Measurements from ENCODE around the gene LIMCH1. TPM values are rescaled to one million over a fixed set of nuclear protein-coding genes. Genes with fewer than 3 reads are reported as not detected.

LIMCH1 gene
- polyA plus RNA-seq, 3 donors from 2014 or later = not detected

DNA sequence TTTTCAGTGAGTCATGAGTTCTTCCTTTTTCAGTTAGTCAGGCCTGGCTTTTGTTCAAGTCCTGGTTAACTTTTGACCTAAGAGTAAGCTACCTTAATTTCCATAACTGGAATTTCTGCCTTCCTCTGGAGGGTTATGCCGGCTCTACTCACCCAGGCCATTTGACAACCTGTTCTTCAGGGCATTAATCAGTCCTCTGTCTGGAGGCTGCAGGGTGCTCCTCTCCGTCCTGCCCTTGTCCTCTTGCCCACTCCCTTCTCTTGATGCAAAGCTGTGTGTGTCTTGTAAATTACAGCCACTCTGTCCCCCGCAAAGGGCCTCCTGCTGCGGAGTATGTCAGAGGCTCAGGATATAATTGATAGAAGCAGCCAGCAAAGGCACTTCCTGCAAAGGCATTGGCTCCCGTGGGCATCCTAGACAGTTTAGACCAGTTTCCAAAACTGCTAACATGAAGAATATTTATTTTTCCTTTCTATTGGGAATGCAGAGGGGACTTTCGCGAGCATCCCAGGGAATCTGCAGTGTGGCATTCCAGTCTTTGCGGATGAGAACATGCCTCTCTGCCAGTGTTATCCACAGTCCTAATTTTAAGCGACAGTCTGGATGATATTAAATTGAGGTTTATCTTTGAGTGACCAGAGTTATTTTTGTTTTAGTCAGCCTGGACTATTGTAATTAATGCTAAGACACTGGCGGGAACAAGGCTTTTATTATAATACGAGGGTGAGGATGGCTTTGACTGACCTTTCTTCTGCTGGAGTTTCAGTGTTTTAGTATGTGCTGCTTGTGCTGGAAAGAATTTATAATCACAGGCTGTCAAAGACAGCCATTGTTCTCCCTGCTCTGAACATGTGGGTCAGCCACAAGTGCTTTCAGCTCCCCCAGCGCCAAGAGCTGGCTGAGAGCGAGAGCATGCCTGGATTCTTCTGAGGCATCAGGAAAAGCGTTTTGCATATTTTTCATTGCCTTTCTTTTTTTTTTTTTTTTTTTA, 74.2 kb downstream of the LIMCH1 start:
- Mint-ChIP-seq H3K27ac (no peak overlapping the region), H3K4me3 (no peak overlapping the region), H3K36me3 (no peaks in the 10 kb centered on the region), H3K9me3 (peaks cover 0 to 9% (median 2%) of the 10 kb centered on the region in 6 donors), H3K4me1 (no peaks in the 10 kb centered on the region), H3K27me3 (ENCODE audit: low read depth in 3 of 3) (peaks cover 0 to 3% (median 0%) of the 10 kb centered on the region in 3 donors)
- no peak for DNase-seq

DNA sequence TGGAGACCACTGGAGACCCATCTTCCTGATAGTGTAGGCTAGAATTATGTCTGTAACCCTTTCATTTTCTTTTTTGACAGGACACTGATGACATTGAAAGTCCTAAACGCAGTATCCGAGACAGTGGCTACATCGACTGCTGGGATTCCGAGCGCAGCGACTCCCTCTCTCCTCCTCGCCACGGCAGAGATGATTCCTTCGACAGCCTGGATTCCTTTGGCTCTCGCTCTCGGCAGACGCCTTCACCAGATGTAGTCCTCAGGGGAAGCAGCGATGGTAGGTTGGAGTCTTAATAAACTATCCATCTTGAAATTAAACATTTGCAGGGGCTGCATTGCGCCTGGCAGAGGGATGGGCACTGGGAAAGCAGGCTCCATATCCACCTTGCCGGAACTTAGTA, 75.4 kb downstream of the LIMCH1 start:
- H3K4me1 Mint-ChIP-seq = no peaks in the 10 kb centered on the region
- peaks cover 0 to 3% (median 0%) of the 10 kb centered on the region in 3 donors for H3K27me3 Mint-ChIP-seq (ENCODE audit: low read depth in 3 of 3)
- no peak overlapping the region for H3K27ac Mint-ChIP-seq
- H3K9me3 Mint-ChIP-seq = peaks cover 0 to 9% (median 2%) of the 10 kb centered on the region in 6 donors
- no peak for DNase-seq
- no peaks in the 10 kb centered on the region for H3K36me3 Mint-ChIP-seq
- no peak overlapping the region for H3K4me3 Mint-ChIP-seq

DNA sequence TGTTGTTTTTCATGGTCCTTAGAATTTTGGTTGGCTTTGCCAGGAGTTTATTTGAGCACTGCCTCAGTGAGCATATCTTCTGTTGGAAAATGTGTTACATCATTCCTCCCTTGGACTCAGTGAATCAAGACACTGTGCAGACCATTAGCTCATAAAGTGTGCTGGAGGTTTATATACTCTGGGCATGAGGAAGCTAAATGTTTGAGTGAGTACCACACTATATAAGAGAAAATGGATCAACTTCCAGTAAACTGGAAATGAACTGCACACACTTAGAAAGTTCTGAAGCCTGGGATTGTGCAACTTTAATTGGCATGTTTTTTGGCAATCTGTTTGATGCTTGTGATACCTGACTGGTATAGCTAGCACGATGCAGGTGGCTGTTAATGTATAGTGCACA, 75.9 kb downstream of the LIMCH1 start:
- Mint-ChIP-seq H3K4me1 (no peaks in the 10 kb centered on the region), H3K27me3 (ENCODE audit: low read depth in 3 of 3) (peaks cover 0 to 3% (median 0%) of the 10 kb centered on the region in 3 donors), H3K9me3 (peaks cover 0 to 9% (median 2%) of the 10 kb centered on the region in 6 donors), H3K36me3 (no peaks in the 10 kb centered on the region), H3K27ac (no peak overlapping the region), H3K4me3 (no peak overlapping the region)
- no peak for DNase-seq

DNA sequence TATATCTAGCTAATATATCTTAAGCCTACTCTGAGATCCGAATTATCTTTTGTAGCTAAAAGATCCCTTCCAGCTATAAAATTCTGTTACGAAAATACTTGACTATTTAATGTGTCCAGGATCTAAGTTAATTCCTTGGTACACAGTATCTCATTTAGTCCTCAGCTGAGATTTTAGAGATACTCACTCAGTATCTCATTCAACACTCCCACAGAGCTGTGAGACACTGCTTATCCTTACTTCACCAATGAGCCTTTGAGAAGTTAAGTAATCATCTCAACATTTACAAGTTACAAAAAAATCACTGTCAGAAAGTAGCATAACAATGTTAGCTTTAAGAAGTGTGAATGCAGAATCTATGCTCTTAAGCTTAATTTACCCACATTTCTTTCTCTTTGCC, 76.6 kb downstream of the LIMCH1 start:
- Mint-ChIP-seq H3K9me3 (peaks cover 0 to 10% (median 2%) of the 10 kb centered on the region in 6 donors), H3K4me1 (no peaks in the 10 kb centered on the region), H3K36me3 (peaks cover 0 to 3% (median 0%) of the 10 kb centered on the region in 3 donors), H3K4me3 (no peak overlapping the region), H3K27me3 (ENCODE audit: low read depth in 3 of 3) (peaks cover 0 to 3% (median 0%) of the 10 kb centered on the region in 3 donors), H3K27ac (no peak overlapping the region)
- no peak for DNase-seq

DNA sequence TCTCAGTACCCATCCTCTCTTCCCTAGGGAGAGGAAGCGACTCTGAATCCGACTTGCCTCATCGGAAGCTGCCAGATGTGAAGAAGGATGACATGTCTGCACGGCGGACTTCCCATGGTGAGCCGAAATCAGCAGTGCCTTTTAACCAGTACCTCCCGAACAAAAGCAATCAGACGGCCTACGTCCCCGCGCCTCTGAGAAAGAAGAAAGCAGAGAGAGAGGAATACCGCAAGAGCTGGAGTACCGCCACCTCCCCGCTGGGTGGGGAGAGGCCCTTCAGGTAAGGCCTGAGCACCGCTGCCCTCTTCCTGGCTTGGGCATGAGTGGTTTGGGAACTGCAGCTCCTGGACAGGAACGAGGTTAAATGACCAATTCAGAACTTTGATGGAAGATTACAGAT, 81.2 kb downstream of the LIMCH1 start:
- H3K4me3 Mint-ChIP-seq = no peak overlapping the region
- H3K4me1 Mint-ChIP-seq = no peaks in the 10 kb centered on the region
- H3K36me3 Mint-ChIP-seq = peaks cover 0 to 3% (median 0%) of the 10 kb centered on the region in 3 donors
- H3K27me3 Mint-ChIP-seq (ENCODE audit: low read depth in 3 of 3) = no peaks in the 10 kb centered on the region
- peaks cover 0 to 15% (median 2%) of the 10 kb centered on the region in 6 donors for H3K9me3 Mint-ChIP-seq
- no peak overlapping the region for H3K27ac Mint-ChIP-seq
- no peak for DNase-seq

DNA sequence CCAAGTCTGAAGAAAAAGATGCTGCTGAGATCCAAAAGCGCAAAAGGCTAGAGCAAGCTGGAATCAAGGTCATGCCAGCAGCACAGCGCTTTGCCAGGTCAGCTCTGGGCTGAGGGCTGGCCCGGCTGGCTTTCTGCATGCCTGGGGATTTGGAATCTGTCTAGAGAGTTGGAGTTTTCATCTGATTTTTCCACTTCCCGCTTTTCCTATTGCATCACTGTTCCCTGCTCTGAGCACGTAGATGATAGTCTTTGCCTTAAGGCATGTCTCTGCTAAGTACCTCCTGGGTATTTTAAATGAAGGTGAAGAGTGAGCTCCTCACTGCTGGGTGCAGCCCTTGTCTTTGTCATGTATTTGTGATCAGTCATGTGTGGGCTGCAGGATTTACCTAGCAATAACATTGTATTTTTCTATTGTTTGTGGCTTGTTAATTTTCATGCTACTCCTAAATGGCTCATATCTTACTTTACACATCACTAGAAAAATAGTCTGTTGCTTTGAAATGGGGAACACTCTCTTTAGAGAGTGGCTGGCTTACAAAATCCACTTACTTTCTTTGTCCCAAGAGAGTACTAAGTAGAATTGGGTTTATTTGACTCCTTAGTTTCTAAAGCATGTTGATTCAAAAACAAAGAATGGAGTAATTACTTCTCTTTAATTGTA, 82.8 kb downstream of the LIMCH1 start:
- no peak overlapping the region for H3K27ac Mint-ChIP-seq
- no peak overlapping the region for H3K4me3 Mint-ChIP-seq

DNA sequence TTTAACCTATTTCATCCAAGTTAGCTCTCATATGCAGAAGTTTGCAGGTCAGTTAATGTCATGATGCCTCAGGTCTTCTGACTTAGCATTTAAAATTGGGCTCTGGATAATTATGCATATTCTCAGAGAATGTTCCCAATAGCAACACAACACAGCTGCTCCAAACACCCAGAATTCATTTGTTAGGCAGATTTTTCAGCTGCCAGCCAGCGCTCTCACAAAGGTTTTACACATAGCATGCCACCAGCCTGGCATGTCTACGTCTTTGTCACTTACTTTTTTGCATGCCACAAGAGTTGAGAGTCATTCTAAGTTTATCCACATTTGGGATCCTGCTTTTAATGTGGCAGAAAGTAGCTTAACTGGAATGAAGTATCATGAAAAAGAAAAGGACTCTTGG, 84.8 kb downstream of the LIMCH1 start:
- DNase-seq = no peak
- Mint-ChIP-seq H3K4me3 (no peak overlapping the region), H3K27ac (no peak overlapping the region), H3K27me3 (ENCODE audit: low read depth in 3 of 3) (no peaks in the 10 kb centered on the region), H3K9me3 (peaks cover 0 to 16% (median 0%) of the 10 kb centered on the region in 6 donors), H3K36me3 (peaks cover 0 to 3% (median 0%) of the 10 kb centered on the region in 3 donors), H3K4me1 (no peaks in the 10 kb centered on the region)

More for the DNA sequence above, 82.8 kb downstream of the LIMCH1 start:
- Mint-ChIP-seq H3K27me3 (ENCODE audit: low read depth in 3 of 3) (no peaks in the 10 kb centered on the region), H3K4me1 (no peaks in the 10 kb centered on the region), H3K36me3 (peaks cover 0 to 3% (median 0%) of the 10 kb centered on the region in 3 donors), H3K9me3 (peaks cover 0 to 15% (median 2%) of the 10 kb centered on the region in 6 donors)
- no peak for DNase-seq

DNA sequence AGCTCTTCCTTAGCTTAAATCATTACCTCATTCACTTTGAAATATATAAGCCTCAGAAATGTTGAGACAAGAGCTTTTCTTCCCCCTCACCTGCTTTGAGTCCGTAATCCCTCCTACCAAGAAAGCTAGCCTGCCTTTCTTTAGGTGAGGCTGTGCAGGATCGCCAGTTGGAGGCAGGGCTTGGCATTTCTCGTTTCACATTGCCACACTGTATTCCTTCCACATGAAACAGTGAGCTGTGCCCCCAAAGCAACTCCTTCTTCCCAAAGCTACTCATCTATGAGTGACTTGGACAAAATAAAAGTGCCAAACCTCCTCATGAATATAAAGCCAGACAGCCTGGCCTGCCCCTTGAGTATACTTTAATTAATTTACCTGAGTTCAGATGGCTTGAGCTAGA, 86.8 kb downstream of the LIMCH1 start:
- no peak overlapping the region for H3K4me3 Mint-ChIP-seq
- H3K4me1 Mint-ChIP-seq = no peaks in the 10 kb centered on the region
- no peaks in the 10 kb centered on the region for H3K36me3 Mint-ChIP-seq
- no peak for DNase-seq
- peaks cover 0 to 11% (median 0%) of the 10 kb centered on the region in 6 donors for H3K9me3 Mint-ChIP-seq
- H3K27me3 Mint-ChIP-seq (ENCODE audit: low read depth in 3 of 3) = no peaks in the 10 kb centered on the region
- H3K27ac Mint-ChIP-seq = no peak overlapping the region

DNA sequence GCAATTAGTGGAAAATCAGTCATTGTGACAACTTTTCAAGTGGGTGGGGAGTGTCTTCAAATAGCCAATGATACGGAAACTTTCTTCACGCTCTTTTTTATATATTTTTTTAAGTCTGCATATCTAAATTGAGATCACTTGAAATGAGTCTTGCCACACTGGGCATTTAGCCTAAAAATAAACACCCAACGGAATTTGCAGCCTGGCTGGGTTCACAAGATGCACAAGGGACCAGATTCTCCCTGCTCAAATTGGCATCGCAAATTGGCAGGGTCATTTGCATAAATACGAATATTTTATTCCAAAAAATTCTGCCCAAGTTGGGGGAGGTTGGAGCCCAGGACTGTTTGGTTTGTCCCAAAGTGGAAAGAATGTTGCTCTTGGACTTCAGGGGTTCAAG, 87.6 kb downstream of the LIMCH1 start:
- DNase-seq = no peak
- H3K36me3 Mint-ChIP-seq = no peaks in the 10 kb centered on the region
- no peak overlapping the region for H3K4me3 Mint-ChIP-seq
- peaks cover 0 to 11% (median 0%) of the 10 kb centered on the region in 6 donors for H3K9me3 Mint-ChIP-seq
- no peak overlapping the region for H3K27ac Mint-ChIP-seq
- no peaks in the 10 kb centered on the region for H3K4me1 Mint-ChIP-seq
- no peaks in the 10 kb centered on the region for H3K27me3 Mint-ChIP-seq (ENCODE audit: low read depth in 3 of 3)

DNA sequence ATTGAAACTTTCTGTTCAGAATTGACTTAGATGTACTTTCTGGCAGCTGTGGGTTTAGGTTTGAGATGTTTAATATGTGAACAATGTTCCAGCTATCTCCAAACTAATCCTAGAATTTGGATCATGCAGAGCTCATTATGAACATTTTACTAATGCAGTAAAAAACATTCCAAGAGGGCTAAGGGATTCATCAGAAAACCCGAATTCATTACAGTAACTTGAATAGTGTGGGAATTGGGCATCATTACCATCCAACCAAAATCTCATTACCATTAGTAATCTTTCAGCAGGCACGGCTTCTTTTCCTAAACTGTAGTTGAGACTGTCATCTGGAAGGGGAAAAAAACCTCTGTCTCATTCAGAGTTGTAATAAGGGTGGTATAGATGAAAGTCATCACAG, 91.0 kb downstream of the LIMCH1 start:
- no peak overlapping the region for H3K27ac Mint-ChIP-seq
- H3K4me3 Mint-ChIP-seq = no peak overlapping the region
- DNase-seq = no peak
- peaks cover 0 to 4% (median 0%) of the 10 kb centered on the region in 3 donors for H3K27me3 Mint-ChIP-seq (ENCODE audit: low read depth in 3 of 3)
- no peaks in the 10 kb centered on the region for H3K4me1 Mint-ChIP-seq
- H3K9me3 Mint-ChIP-seq = peaks cover 0 to 5% (median 0%) of the 10 kb centered on the region in 6 donors
- no peaks in the 10 kb centered on the region for H3K36me3 Mint-ChIP-seq

DNA sequence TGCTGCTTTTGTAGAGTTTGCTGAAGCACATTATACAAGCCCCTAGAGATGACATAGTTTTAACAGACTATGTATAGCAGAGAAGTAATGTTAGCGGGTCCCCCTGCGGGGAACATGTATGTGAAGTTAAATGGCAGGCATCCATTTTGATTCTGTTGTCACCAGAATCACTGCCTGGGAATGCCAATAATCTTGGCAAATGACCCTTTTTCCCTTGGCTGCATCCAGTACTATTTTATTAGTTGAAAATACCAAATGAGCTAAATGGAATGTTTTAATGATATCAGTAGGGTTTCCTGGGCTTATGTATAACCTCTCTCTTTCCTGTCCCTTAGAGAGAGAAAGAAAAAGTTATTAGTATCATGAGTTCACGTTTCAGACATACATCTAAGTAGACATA, 93.6 kb downstream of the LIMCH1 start:
- no peak overlapping the region for H3K4me3 Mint-ChIP-seq
- no peak overlapping the region for H3K27ac Mint-ChIP-seq
- H3K27me3 Mint-ChIP-seq (ENCODE audit: low read depth in 3 of 3) = peaks cover 0 to 4% (median 0%) of the 10 kb centered on the region in 3 donors
- H3K9me3 Mint-ChIP-seq = peaks cover 0 to 2% (median 0%) of the 10 kb centered on the region in 6 donors
- no peaks in the 10 kb centered on the region for H3K36me3 Mint-ChIP-seq
- DNase-seq = no peak
- H3K4me1 Mint-ChIP-seq = no peaks in the 10 kb centered on the region

DNA sequence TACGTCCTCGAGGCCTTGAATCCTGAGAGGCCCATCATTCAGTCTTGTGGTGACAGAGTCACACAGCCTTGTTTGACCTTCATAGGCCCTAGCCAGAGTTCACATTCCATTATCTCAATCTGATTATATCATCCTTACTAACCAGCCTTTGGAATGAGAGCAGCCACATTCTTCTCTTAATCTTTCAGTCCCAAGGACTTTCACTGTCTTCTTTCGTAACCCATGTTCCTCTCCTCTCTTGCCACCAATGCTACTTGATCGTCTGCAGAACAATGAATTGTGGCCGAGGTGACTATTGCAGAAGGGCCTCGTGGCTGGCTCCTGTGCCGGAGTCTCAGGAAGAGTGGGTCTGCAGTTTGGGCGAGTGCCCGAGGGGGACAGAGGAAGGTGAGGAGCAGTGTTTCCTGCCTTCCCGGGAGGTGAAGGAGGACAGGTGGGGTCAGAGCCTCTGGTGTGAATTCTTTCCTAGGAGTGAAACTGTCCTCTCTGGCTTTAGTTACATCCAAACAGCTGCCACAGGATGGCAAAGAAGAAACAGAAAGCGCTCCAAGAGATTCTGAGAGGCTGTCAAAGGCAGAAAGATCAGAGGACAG, 94.6 kb downstream of the LIMCH1 start:
- no peak overlapping the region for H3K27ac Mint-ChIP-seq
- no peaks in the 10 kb centered on the region for H3K36me3 Mint-ChIP-seq

DNA sequence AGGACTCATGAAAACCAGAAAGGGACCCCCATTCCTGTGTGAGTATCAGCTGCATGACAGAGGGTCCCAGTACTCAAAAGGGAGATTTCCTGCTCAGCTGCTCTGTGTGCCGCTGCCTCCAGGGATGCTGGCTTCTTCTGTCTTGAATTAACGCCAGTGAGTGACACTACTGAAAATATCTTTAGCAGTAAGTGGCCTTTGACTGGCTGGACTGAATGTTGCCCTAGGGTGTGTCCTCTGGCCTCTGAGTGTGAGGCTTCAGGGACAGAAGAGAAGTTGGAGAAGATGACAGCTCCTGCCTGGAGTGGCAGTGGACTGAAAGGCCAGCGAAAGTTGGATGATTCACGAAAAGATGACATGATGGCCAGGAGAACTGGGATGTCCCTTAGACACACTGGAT, 95.4 kb downstream of the LIMCH1 start:
- H3K9me3 Mint-ChIP-seq = no peaks in the 10 kb centered on the region
- H3K27me3 Mint-ChIP-seq (ENCODE audit: low read depth in 3 of 3) = peaks cover 0 to 4% (median 0%) of the 10 kb centered on the region in 3 donors
- H3K4me3 Mint-ChIP-seq = no peak overlapping the region
- no peaks in the 10 kb centered on the region for H3K36me3 Mint-ChIP-seq
- no peak overlapping the region for H3K27ac Mint-ChIP-seq
- no peak for DNase-seq
- no peaks in the 10 kb centered on the region for H3K4me1 Mint-ChIP-seq

More for the DNA sequence above, 94.6 kb downstream of the LIMCH1 start:
- no peaks in the 10 kb centered on the region for H3K9me3 Mint-ChIP-seq
- H3K4me3 Mint-ChIP-seq = no peak overlapping the region
- no peak for DNase-seq
- peaks cover 0 to 4% (median 0%) of the 10 kb centered on the region in 3 donors for H3K27me3 Mint-ChIP-seq (ENCODE audit: low read depth in 3 of 3)
- no peaks in the 10 kb centered on the region for H3K4me1 Mint-ChIP-seq

DNA sequence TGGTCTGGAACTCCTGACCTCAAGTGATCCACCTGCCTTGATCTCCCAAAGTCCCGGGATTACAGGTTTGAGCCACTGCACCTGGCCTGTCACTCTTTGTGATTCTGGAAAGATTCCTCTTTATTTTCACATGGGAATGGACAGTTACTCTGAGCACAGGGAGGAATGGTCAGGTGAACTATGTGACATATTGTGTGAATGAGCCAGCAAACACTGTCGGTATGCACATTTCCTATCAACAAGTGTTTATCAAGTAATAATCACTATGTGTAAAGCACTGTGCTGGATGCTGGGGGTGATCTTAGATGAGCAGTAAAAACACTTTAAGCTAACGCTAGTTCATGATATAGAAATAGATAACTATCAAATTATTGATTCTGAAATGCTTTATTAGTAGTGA, 97.5 kb downstream of the LIMCH1 start:
- no peaks in the 10 kb centered on the region for H3K9me3 Mint-ChIP-seq
- H3K4me3 Mint-ChIP-seq = no peak overlapping the region
- DNase-seq = no peak
- no peak overlapping the region for H3K27ac Mint-ChIP-seq
- no peaks in the 10 kb centered on the region for H3K4me1 Mint-ChIP-seq
- H3K27me3 Mint-ChIP-seq (ENCODE audit: low read depth in 3 of 3) = peaks cover 0 to 5% (median 4%) of the 10 kb centered on the region in 3 donors
- H3K36me3 Mint-ChIP-seq = no peaks in the 10 kb centered on the region
